ENCODE results near the gene GRIA1.

Gene GRIA1

GRCh38 chr5:153713943-153714342, 223.5 kb downstream of the GRIA1 start:
- Histone ChIP-seq H3K4me3 (ENCODE audit: low read length, poor library complexity, severe bottlenecking) (no peak overlapping the region), H3K79me2 (ENCODE audit: insufficient read depth, low read length) (no peaks in the 10 kb centered on the region), H2AFZ (ENCODE audit: low read length) (no peak overlapping the region), H3K9me3 (ENCODE audit: insufficient read depth, low read depth, low read length) (no peaks in the 10 kb centered on the region), H3K4me1 (ENCODE audit: insufficient read depth, low read length, poor library complexity, severe bottlenecking) (no peaks in the 10 kb centered on the region), H3K4me2 (ENCODE audit: low read depth, low read length, poor library complexity, severe bottlenecking) (no peak overlapping the region), H3K9me2 (replicated peaks; ENCODE audit: low read depth, low read length) (no peaks in the 10 kb centered on the region), H4K20me1 (ENCODE audit: insufficient read depth, low read length, poor library complexity, severe bottlenecking) (no peaks in the 10 kb centered on the region), H3K27me3 (ENCODE audit: insufficient read depth, low read length, poor library complexity, severe bottlenecking) (no peaks in the 10 kb centered on the region), H3K9ac (ENCODE audit: low read depth, low read length, poor library complexity, severe bottlenecking) (no peak overlapping the region), H3K36me3 (ENCODE audit: insufficient read depth, low read length) (no peaks in the 10 kb centered on the region), H3F3A (ENCODE audit: low read depth) (no peaks in the 10 kb centered on the region)
- no peak for TF ChIP-seq CTCF (conservative IDR thresholded peaks at IDR 0.05; ENCODE audit: low read length)
- TF ChIP-seq EZH2phosphoT487 (IDR thresholded peaks at IDR 0.05; ENCODE audit: borderline replicate concordance) = no peak

- TF ChIP-seq CTCF (conservative IDR thresholded peaks at IDR 0.05; ENCODE audit: low read length) (no peak), EZH2phosphoT487 (IDR thresholded peaks at IDR 0.05; ENCODE audit: borderline replicate concordance) (no peak)
- no peaks in the 10 kb centered on the region for H3K9me3 ChIP-seq (ENCODE audit: insufficient read depth, low read depth, low read length)
- H3K36me3 ChIP-seq (ENCODE audit: insufficient read depth, low read length) = no peaks in the 10 kb centered on the region
- no peaks in the 10 kb centered on the region for H3K4me1 ChIP-seq (ENCODE audit: insufficient read depth, low read length, poor library complexity, severe bottlenecking)
- H3F3A ChIP-seq (ENCODE audit: low read depth) = no peaks in the 10 kb centered on the region
- no peak overlapping the region for H3K9ac ChIP-seq (ENCODE audit: low read depth, low read length, poor library complexity, severe bottlenecking)
- H3K27me3 ChIP-seq (ENCODE audit: insufficient read depth, low read length, poor library complexity, severe bottlenecking) = no peaks in the 10 kb centered on the region
- no peak overlapping the region for H2AFZ ChIP-seq (ENCODE audit: low read length)
- H4K20me1 ChIP-seq (ENCODE audit: insufficient read depth, low read length, poor library complexity, severe bottlenecking) = no peaks in the 10 kb centered on the region
- H3K4me2 ChIP-seq (ENCODE audit: low read depth, low read length, poor library complexity, severe bottlenecking) = no peak overlapping the region
- no peaks in the 10 kb centered on the region for H3K79me2 ChIP-seq (ENCODE audit: insufficient read depth, low read length)
- no peaks in the 10 kb centered on the region for H3K9me2 ChIP-seq (replicated peaks; ENCODE audit: low read depth, low read length)
- no peak overlapping the region for H3K4me3 ChIP-seq (ENCODE audit: low read length, poor library complexity, severe bottlenecking)
Observed at GRCh38 chr5:153714798-153715197, 224.3 kb downstream of the GRIA1 start.

GRCh38 chr5:153717287-153717686, 226.8 kb downstream of the GRIA1 start:
- Histone ChIP-seq H3K79me2 (ENCODE audit: insufficient read depth, low read length) (no peaks in the 10 kb centered on the region), H4K20me1 (ENCODE audit: insufficient read depth, low read length, poor library complexity, severe bottlenecking) (no peaks in the 10 kb centered on the region)

More at GRCh38 chr5:153717287-153717686, 226.8 kb downstream of the GRIA1 start:
- H3K9me3 ChIP-seq (ENCODE audit: insufficient read depth, low read depth, low read length) = no peaks in the 10 kb centered on the region
- H3K9ac ChIP-seq (ENCODE audit: low read depth, low read length, poor library complexity, severe bottlenecking) = no peak overlapping the region
- no peak for TF ChIP-seq EZH2phosphoT487 (IDR thresholded peaks at IDR 0.05; ENCODE audit: borderline replicate concordance)
- TF ChIP-seq CTCF (conservative IDR thresholded peaks at IDR 0.05; ENCODE audit: low read length) = no peak
- no peaks in the 10 kb centered on the region for H3F3A ChIP-seq (ENCODE audit: low read depth)
- H3K36me3 ChIP-seq (ENCODE audit: insufficient read depth, low read length) = no peaks in the 10 kb centered on the region
- H3K4me3 ChIP-seq (ENCODE audit: low read length, poor library complexity, severe bottlenecking) = no peak overlapping the region
- H3K4me1 ChIP-seq (ENCODE audit: insufficient read depth, low read length, poor library complexity, severe bottlenecking) = no peaks in the 10 kb centered on the region
- H2AFZ ChIP-seq (ENCODE audit: low read length) = no peak overlapping the region
- H3K4me2 ChIP-seq (ENCODE audit: low read depth, low read length, poor library complexity, severe bottlenecking) = no peak overlapping the region
- H3K27me3 ChIP-seq (ENCODE audit: insufficient read depth, low read length, poor library complexity, severe bottlenecking) = no peaks in the 10 kb centered on the region
- no peaks in the 10 kb centered on the region for H3K9me2 ChIP-seq (replicated peaks; ENCODE audit: low read depth, low read length)

Data from Loucy (cell line).